SH-SY5Y (cell line): ENCODE measurements around the gene CDKN2C.

Source experiments
- GATA2 ChIP-seq: IDR thresholded peaks from 2 replicates; pipeline ENCODE4 v1.6.1; 2011; ENCODE audit warnings: mild to moderate bottlenecking, low read depth, low read length
- GATA3 ChIP-seq: IDR thresholded peaks from 2 replicates; pipeline ENCODE4 v1.6.1; 2011; ENCODE audit warnings: low read depth, mild to moderate bottlenecking, low read length, moderate library complexity

CDKN2C gene

GRCh38 chr1:50973875-50974617, 4.0 kb downstream of the CDKN2C start:
- TF ChIP-seq GATA3: no peak
- no peak for TF ChIP-seq GATA2

GRCh38 chr1:50974618-50974935, 4.5 kb downstream of the CDKN2C start:
- TF ChIP-seq GATA2 (no peak), GATA3 (no peak)

- TF ChIP-seq GATA3 (no peak), GATA2 (no peak)
Observed at GRCh38 chr1:50975436-50975835, 5.4 kb downstream of the CDKN2C start.

- no peak for TF ChIP-seq GATA3
- TF ChIP-seq GATA2: no peak
Observed at GRCh38 chr1:50976111-50976889, 6.3 kb downstream of the CDKN2C start.

GRCh38 chr1:50976890-50977574, 7.0 kb downstream of the CDKN2C start:
- TF ChIP-seq GATA2: no peak
- no peak for TF ChIP-seq GATA3

- TF ChIP-seq GATA3 (no peak), GATA2 (no peak)
Observed at GRCh38 chr1:50977575-50978143, 7.6 kb downstream of the CDKN2C start.

- TF ChIP-seq GATA3 (no peak), GATA2 (no peak)
Observed at GRCh38 chr1:50978144-50978851, 8.3 kb downstream of the CDKN2C start.

GRCh38 chr1:50978852-50979781, 9.1 kb downstream of the CDKN2C start:
- TF ChIP-seq GATA3 (no peak), GATA2 (no peak)

- TF ChIP-seq GATA2 (no peak), GATA3 (no peak)
Observed at GRCh38 chr1:50979937-50980336, 9.9 kb downstream of the CDKN2C start.

GRCh38 chr1:50980505-50980904, 10.5 kb downstream of the CDKN2C start:
- no peak for TF ChIP-seq GATA3
- no peak for TF ChIP-seq GATA2

- TF ChIP-seq GATA3: no peak
- TF ChIP-seq GATA2: no peak
Observed at GRCh38 chr1:50981741-50982140, 11.7 kb downstream of the CDKN2C start.

- TF ChIP-seq GATA3 (no peak; the same call in 1 of the 2 replicates), GATA2 (no peak)
Observed at GRCh38 chr1:50982611-50983010, 12.6 kb downstream of the CDKN2C start.
